Measurements from ENCODE around the gene KRT3.
A peak's percentile ranks its signal among the peaks of the same experiment; 100 is the strongest.
"Not testable (repeated sequence)": the region's sequence is repeated elsewhere in the genome, so short reads cannot be mapped to it uniquely, and the experiment has no call there.

The KRT3 gene

DNA sequence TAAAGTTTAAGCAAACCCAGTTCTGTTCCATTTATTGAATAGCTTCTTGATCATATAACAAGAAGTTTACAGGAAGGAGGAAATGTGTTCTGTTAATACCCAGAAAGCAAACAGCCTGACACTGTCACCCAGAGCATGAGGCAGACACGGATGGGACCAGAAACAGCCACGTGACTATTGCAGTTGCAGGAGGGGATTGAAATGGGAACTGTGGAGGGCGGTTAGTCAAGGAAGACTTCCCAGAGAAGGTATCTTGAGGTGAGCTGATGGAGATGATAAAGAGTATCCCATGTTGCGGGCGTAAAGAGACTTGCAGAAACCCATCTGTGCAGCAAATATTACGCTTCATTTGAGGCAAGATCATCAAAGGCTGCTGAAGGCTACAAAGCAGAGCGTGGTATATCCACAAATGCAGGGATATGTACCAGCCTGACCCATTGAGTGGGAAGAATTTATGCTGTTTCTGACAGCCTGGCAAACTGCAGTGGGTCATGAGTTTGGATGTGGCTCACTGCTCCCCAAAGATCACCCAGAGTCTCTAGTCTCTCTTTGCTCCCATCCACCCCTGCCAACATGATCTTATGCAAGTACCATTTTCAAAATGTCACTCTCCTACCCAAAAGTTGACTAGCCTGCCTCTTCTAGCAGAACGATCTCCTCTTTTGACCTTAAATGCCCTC, 39.5 kb downstream of the KRT3 start:
- no peak for DNase-seq

DNA sequence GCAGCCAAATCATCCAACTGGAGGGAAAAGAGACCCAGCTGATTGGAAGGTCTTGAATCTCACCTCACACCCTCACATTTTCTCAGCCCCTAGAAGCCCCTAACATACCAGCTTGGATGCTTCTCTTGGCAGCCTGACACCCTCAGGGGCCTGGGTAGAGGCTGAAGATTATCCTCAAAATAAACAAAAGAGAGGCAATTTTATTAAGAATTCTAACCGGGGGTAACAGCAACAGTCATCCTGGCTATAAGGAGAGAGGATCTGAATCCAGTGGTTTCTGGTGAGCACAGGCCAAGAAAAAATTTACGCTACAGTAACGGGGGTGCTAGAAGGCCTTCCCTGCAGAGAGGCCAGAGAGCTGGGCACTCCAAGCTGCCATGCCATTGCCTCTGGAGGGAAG, 40.4 kb downstream of the KRT3 start:
- DNase-seq, result no peak

DNA sequence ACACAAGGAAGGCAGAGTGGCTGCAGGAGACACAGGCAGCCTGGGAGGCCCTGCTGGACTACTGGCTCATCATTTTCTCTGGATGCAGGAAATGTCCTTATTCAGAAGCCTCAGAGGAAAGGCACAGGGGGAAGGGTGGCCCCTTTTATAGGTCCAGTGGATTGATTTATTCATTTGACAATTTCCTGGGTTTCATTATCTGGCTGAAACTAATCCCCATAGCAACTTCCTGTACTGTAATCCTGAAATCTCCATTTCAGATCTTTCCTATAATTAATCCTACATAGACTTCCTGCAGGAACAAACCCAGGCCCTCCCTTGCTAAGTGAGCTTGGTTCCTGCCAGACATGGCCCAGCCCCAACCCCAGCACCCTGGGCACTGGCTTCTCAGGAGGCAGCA, 41.8 kb downstream of the KRT3 start:
- DNase-seq, result no peak

DNA sequence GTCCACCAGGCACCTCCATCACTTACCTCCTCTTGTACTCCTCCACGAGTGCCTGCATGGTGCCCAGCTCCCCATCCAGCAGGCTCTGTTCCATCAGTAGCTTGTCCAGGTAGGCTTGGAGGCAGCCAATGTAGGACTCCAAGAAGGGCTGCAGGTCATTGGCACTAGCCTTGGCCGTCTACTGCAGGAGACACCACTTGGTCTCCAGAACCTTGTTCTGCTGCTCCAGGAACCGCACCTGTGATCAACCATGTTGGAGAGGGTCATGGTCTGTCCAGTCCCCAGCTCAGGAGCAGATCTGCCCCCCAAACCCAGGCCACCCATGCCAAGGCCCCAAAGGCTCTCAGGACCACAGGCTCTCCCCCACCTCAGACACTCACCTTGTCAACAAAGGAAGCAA, 42.6 kb downstream of the KRT3 start:
- DNase-seq, result no peak

DNA sequence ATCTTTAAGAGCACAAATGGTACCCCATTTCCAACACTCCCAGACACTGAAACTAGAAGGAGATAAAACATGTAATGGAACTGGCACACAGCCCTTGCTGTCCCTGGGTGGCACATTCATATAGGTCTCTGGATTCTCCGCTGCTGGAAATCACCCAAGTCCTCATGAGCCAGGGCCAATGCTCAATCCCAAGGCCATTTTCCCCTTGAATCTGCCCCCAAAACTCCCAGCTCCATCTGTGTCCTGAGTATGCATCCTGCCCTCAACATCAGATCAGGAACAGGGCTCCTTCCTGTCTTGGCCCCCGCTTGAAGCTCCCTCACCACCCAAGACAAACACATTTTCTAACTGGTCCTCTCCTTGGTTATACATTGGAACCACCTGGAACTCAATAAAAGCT, 43.4 kb downstream of the KRT3 start:
- DNase-seq, result no peak

DNA sequence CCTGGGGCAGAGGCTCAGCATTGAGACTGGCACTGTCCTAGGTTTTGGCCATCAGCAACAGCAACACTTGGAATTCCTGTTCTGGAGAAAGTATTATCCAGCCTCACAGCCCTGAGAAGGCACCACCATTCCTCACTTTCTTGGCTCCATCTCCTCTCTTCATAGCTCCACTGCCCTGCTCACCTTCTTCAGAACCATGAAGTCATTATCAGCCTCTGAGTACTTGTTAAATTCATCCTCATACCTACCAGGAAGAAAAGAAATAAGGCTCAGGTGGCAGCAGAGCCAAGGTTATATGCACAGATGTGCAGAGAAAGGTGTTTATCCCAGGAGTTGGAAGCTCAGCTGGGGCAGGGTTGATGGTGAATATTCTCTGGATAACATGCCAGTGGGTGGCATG, 44.1 kb downstream of the KRT3 start:
- DNase-seq, result no peak

DNA sequence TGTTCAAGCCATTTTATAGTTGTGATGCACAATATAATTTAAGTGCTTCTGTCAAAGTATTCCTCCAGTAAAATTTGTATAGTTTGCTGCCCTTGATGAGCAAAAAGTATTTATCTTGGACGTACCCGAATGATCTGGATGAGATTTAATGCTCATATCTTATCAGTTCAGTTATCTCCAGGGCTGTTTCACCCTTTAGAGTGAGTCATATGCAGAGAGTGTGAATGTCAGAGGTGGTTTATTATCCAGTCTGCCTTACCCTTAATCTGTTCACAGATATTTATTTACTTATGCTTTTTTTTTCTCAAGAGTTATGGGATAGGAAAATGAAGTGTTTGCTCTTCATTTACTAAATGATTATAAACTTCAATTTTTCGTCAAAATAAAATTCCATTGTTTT, 45.4 kb downstream of the KRT3 start:
- not testable (repeated sequence) for DNase-seq

DNA sequence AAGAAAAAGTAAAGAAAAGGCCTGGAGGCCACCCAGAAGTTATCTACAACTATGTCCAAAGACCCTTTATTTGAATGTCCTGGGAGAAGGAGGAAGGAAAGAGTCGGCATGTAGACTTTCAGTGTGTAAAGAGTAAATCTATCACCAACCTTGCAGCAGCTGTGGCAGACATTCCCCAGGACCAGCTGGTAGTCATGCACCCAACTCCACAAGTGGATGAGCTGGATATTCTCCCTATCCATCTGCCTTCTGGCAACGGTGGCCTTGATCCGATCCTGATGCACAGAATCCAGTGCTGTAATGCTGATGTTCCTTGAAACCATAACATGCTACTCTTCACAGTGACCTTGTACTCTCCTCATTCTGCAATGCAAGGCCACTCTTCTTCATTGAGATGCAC, 46.1 kb downstream of the KRT3 start:
- DNase-seq, result no peak

DNA sequence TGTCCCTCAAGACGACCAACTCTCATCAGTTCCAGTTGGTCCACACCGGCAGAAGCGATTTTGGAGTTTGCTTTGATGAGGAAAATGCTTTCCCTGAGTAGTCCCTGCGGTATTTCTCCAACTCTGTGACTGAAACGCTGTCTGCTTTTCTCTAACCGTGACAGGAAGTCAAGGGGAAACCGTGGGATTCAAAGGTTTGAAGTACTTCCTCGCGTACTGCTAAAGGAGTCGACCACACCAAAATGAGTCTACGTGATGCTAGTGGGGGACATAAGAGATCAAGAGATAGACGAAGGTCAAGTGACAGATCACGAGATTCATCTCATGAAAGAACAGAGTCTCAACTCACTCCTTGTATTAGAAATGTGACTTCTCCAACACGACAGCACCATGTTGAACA, 47.3 kb downstream of the KRT3 start:
- no peak for DNase-seq

DNA sequence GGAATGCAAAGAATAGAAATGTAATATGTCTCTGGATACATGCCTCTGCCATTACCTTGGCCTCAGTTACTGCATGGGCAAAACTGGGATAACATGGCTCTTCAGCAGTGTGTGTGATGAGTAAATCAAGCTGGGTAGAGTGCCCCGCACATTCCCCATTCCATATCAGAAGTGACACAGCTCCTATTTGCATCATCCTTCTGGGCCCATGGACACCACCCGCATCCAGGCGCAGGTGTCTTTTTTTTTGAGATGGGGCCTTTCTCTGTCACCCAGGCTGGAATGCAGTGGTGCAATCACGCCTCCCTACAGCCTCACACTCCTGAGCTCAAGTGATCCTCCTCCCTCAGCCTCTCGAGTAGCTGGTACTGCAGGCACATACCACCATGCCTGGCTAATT, 50.4 kb downstream of the KRT3 start:
- no peak for DNase-seq

DNA sequence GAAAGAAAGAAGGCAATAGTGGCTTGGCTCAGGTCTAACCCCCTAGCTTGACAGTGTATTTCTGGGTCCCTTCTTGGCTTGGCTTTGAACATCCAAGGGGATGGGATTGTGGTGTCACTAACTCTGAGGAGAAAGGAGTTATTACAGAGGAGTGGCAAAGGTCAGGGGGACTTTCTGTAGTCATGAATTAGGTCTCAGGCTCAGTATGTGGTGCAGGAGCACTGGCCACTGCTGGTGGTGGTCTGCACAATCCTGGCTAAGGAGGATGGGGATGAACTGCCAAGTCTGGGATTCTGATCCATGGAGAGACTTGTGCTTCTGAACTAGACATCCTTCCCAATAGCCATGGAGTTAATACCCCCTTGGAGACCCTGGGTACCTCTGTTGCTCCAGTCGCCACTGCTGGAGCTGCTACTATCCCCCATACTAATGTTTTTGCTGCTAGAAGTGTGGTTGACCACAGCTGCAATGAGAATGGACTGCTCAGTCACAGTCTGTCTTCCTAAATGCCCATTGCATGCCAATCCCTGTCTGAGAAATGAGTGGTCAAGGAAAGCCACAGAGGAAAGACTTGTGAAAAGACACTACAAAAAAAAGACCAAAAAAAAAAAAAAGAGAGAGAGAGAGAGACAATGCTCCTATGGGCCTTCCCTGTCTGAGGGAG, 51.3 kb downstream of the KRT3 start:
- no peak for DNase-seq

DNA sequence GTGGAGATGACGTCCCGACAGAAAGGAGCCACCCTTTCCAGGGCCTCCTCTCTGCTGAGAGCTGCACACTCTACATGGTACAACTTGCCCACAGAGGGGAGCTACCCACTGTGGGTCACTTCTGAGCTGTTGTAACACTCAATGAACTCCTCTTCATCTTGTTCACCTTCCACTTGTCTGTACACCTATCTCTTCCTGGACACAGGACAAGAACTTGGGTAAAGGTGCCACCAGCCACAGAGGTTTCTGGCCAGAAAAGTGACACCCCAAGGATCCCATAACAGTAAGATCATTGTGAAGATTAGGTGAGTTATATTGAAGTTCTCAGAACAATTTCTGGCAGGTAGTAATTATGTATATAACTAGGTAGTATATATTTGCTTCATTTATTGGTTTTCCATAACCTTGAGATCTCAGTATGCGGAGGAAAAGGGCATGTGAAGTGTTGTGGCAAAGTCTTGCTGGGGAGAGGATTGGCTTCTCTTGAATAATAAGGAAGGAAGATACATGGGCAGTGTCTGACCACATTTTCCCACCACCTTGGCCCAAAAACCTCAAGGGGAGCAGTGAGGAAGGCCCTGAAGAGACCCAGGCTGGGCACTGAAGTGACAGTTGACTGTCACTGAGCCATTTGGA, 53.0 kb downstream of the KRT3 start:
- DNase-seq, result no peak

DNA sequence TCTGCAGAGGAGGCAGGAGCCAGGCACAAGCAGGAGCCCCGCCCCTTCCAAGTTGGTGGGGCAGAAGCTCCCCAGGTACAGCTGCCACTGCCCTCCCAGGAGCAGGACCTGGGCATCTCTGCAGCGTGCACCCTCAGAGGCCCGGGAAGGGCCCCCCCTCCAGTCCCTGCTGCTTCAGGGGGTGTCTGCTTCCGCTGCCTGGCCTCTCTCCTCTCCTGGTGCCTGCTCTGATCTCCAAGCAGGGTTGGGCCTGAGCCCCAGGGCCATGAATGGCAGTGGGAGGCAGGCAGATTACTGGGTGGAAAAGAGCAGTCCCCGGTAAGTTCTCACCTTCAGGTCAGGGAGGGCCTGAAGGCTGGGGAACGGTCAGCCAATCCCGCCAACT, 53.7 kb downstream of the KRT3 start:
- DNase-seq, result no peak

DNA sequence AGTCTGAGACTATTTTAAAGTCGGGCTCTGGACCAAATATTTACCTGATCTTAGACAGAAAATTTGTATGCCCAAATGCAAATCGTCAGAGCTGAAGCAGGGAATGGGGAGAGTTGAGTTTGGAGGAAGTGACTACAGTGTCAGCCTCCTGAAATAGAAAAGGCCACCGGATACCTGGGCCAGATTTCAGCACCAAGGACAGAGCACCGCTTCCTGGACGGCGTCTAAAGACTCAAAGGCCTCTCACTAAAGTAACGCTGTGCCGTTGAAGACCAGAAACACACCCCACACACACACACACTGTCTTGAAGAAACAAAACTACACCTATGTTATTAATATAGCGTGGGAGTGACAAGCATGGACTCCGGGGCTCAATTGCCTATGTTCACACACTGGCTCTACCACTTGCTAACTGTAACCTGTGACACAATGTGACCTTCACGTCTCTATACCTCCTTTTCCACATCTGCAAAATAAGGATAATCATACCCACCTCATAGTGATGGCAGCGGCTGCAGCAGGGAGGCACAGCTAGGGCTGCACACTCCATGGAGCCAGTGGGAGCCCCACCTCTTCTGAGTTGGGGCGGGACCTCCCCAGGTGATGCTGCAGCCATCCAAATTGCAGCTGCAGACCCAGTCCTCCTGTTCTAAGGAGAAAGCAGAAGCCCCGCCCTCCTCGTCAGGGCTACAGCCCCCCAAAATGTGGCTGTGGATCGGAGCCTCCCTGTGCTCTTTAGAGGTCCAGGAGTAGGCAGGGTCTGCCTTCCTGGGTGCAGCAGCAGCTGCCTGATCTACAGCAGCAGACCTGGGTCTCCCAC, 54.3 kb downstream of the KRT3 start:
- DNase-seq, result peak; percentile 16 to 58

DNA sequence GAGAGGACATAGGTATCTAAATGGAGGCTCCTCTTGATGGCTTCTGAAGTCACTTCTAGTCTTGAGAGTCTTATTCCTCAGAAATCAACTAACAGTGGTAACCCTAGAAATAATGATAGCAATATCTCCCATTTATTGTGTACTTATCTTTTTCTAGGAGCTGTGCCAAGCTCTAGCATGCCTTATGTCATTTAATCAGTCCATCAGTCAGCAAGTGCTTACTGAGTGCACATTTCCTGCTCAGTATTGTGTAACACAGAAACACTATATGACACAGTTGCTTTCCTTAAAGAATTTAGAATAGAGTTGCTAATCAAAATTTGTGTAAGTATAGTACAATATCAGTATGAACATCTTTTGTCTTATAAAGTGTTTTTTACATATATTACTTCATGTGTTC, 55.3 kb downstream of the KRT3 start:
- no peak for DNase-seq

DNA sequence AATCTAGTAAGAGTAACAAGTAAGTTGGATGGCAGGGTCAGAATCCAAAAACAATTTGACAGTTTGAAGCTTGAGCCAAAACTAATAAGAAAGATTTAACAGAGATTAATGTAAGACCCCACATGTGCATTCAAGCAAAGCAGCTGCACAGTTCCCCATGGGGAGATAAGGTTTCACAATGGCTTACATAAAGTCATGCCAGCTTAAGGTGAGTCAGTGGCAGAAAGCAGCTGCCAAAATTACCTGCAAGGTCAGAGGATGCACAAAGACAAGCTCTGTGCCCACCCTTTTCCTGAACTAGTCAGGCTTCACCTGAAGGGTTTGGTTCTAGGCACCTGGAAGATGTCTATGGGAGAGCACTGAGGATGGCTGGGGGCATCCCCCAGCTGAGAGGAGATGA, 56.0 kb downstream of the KRT3 start:
- no peak for DNase-seq

All from stimulated activated CD4-positive, alpha-beta T cell treated with anti-CD3 and anti-CD28 coated beads, Interleukin-4, amount 100 ng/mL, for 4 hours (primary cell).